Peyer's patch (tissue), 4 donors: ENCODE data around the gene RCL1. TPM values are rescaled to one million over a fixed set of nuclear protein-coding genes. Genes with fewer than 3 reads are reported as not detected.

ENCODE experiments used
- DNase-seq, 3 donors: peaks; one replicate each; pipeline ENCODE4 v3.0.0-alpha.2; 2017 to 2019
- H3K27ac ChIP-seq, 4 donors: fragments of 200-600 bp; sonication (generic); one replicate each; pipeline ENCODE4 v1.5.1; 2016 to 2019
- H3K27me3 ChIP-seq, 2 donors: fragments of 200-600 bp; sonication (generic); one replicate each; pipeline ENCODE4 v1.5.1; 2019
- H3K36me3 ChIP-seq, 3 donors: fragments of 200-600 bp; sonication (generic); one replicate each; pipeline ENCODE4 v1.5.1; 2016 to 2019
- H3K4me1 ChIP-seq, 4 donors: fragments of 200-600 bp; sonication (generic); one replicate each; pipeline ENCODE4 v1.5.1; 2016 to 2019
- H3K4me3 ChIP-seq, 4 donors: fragments of 200-600 bp; sonication (generic); 1 replicate in 3 of 4; 2 replicates in 1 of 4; pipeline ENCODE4 v1.5.1; 2016 to 2019; ENCODE audit warnings: mild to moderate bottlenecking in 1 of 4
- H3K9me3 ChIP-seq, 4 donors: fragments of 200-600 bp; sonication (generic); one replicate each; pipeline ENCODE4 v1.5.1; 2016 to 2019; ENCODE audit warnings: mild to moderate bottlenecking in 1 of 4
- POLR2A ChIP-seq, 2 donors: fragments of 450-650 bp; IDR thresholded peaks; one replicate each; pipeline ENCODE4 v1.5.1; 2017; ENCODE audit warnings: antibody characterized with exemption in 2 of 2, mild to moderate bottlenecking in 2 of 2, moderate library complexity in 2 of 2
- total RNA-seq, 4 donors: library from RNA; depleted of rRNA; stranded (reverse); fragments of >200 nt; gene quantifications; one replicate each; pipeline ENCODE4 v1.1.0, GENCODE V29; 2016
- TF ChIP-seq, protein P1 (sequence below), 6 experiments: fragments of 450-650 bp in 4 of 6; fragments of 200-600 bp in 2 of 6; sonication (generic) in 1 of 6; IDR thresholded peaks; one replicate each; pipeline ENCODE4 v1.5.1; 2017 to 2019; ENCODE audit warnings: antibody characterized with exemption in 6 of 6, mild to moderate bottlenecking in 3 of 6, moderate library complexity in 1 of 6

RCL1 gene
- total RNA-seq, 4 donors from 2014 or later: 7.4 to 28.1 (median 19.5) TPM

DNA sequence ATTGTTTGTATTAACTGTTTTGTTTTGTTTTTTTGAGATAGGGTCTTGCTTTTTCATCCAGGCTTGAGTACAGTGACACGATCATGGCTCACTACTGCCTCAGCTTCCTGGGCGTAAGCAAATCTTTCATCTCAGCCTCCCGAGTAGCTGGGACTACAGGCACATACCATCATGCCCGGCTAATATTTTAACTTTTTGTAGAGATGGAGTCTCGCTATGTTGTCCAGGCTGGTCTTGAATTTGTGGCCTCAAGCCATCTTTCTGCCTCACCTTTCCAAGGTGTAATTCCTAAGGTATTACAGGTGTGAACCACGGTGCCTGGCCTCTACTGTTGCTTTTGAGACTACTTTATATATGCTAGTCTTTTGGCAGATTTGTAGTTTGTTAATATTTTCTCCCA lies 8.4 kb downstream of the RCL1 start:
- TF ChIP-seq POLR2A (IDR thresholded peaks at IDR 0.05): no peak
- TF ChIP-seq, protein P1, sequence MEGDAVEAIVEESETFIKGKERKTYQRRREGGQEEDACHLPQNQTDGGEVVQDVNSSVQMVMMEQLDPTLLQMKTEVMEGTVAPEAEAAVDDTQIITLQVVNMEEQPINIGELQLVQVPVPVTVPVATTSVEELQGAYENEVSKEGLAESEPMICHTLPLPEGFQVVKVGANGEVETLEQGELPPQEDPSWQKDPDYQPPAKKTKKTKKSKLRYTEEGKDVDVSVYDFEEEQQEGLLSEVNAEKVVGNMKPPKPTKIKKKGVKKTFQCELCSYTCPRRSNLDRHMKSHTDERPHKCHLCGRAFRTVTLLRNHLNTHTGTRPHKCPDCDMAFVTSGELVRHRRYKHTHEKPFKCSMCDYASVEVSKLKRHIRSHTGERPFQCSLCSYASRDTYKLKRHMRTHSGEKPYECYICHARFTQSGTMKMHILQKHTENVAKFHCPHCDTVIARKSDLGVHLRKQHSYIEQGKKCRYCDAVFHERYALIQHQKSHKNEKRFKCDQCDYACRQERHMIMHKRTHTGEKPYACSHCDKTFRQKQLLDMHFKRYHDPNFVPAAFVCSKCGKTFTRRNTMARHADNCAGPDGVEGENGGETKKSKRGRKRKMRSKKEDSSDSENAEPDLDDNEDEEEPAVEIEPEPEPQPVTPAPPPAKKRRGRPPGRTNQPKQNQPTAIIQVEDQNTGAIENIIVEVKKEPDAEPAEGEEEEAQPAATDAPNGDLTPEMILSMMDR (IDR thresholded peaks at IDR 0.05): no peak
- no peaks in the 10 kb centered on the region for H3K4me1 ChIP-seq

DNA sequence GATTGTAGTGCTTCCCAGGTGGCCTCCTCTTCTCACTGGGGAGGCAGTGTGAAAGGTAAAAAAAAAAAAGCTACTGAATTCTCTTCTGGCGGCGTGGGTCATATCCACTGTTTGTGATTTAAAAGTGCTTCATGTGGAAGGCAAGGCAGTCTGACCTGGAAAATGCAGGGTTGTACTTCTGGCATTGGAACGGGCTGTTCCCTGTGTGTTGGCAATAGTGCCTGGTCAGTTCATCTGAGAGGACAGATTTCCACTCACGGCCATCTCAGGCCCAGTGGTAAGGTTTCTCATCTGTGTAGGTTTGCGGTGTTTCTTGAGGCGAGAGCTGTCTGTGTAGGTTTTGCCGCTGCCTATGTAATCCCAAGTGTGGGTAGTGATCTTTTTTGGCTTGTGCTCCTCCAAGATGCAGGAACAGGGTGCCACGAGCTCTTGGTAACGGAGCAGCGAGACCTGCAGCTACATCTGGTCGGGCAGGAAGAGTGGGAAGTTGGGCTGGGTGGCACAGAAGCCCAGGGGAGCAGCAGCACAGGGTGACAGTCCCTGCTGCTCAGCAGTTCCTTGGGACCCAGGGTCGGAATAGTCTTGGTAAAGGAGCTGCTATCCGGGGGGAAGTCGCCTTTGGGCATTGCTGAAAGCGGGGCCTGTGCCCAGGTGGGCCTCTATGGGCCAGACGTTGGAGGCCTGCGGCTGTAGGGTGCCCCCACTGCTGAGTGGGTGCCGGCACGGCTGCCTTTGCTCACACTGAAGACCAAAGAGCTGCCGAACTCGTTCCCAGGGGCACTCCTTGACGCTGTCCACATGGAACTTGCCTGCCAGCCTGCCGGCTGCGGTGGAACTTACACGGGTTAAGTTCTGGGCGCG lies 11.2 kb downstream of the RCL1 start:
- no peaks in the 10 kb centered on the region for H3K9me3 ChIP-seq
- no peak for DNase-seq
- H3K27ac ChIP-seq: no peak overlapping the region
- TF ChIP-seq, protein P1 (IDR thresholded peaks at IDR 0.05): no peak
- no peak for TF ChIP-seq POLR2A (IDR thresholded peaks at IDR 0.05)
- H3K4me1 ChIP-seq: no peaks in the 10 kb centered on the region
- H3K27me3 ChIP-seq: no peaks in the 10 kb centered on the region
- no peaks in the 10 kb centered on the region for H3K36me3 ChIP-seq
- no peak overlapping the region for H3K4me3 ChIP-seq

More for the DNA sequence above, 8.4 kb downstream of the RCL1 start:
- Histone ChIP-seq H3K9me3 (no peaks in the 10 kb centered on the region), H3K27me3 (no peaks in the 10 kb centered on the region), H3K36me3 (no peaks in the 10 kb centered on the region), H3K27ac (no peak overlapping the region), H3K4me3 (no peak overlapping the region)
- no peak for DNase-seq

DNA sequence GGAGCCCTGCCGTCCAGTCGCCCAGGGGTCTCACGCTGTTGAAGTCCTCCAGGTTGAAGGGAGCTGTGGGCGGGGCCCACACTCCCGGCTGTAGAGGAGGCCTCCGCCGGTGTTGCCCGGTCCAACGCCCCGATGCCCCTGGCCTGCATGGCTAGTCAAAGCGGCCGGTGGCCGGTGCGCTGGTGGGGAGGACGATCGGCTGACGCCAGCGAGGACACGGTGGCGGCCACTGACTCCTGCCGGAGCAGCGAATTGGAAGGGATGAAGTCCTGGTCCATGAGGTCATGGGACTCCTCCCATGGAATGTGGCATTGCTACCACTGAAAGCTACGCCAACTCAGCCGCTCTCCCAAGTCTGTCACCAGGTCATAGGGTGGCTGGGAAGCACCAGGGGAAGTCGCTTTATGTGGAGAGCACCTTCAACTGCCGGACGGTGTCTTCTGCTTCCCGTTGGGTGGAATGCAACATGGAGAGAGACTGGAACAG lies 11.8 kb downstream of the RCL1 start:
- Histone ChIP-seq H3K4me1 (no peaks in the 10 kb centered on the region), H3K27me3 (no peaks in the 10 kb centered on the region), H3K36me3 (no peaks in the 10 kb centered on the region), H3K4me3 (no peak overlapping the region), H3K27ac (no peak overlapping the region), H3K9me3 (no peaks in the 10 kb centered on the region)
- no peak for TF ChIP-seq POLR2A (IDR thresholded peaks at IDR 0.05)
- TF ChIP-seq, protein P1 (IDR thresholded peaks at IDR 0.05): no peak
- no peak for DNase-seq

DNA sequence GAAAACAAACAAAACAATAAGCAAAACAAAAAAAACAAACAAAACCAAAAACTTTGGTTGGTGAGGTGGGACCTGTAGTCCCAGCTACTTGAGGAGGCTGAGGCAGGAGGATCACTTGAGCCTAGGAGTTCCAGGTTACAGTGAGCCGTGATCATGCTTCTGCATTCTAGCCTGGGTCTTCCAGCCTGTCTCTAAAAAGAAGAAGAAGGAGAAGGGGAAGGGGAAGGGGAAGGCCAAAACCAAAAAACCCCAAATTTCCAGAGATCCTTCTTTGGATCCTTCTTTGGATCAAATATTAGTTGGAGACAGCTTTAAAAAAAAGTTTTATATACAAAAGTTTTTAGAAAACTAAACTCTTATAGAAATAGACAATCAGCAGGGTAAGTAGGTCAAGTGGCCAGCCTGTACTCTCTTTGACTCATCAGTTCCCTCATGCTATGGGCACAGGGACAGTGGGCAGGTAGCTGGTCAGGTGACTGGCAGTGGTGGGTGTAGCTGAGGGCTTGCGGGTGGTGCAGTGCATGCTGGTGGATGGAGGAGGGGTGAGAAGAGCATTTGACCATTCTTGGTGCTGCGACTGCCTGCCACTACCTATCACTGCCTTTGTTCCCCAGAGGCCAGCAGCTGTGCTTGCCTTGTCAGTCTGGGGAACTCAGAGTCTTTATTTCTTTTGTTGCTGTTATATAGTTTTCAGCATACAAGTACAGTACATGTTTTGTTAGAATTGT lies 12.6 kb downstream of the RCL1 start:
- no peak for DNase-seq
- H3K4me3 ChIP-seq: no peak overlapping the region
- TF ChIP-seq, protein P1 (IDR thresholded peaks at IDR 0.05): no peak
- no peak for TF ChIP-seq POLR2A (IDR thresholded peaks at IDR 0.05)
- no peaks in the 10 kb centered on the region for H3K4me1 ChIP-seq
- no peak overlapping the region for H3K27ac ChIP-seq
- H3K27me3 ChIP-seq: no peaks in the 10 kb centered on the region
- no peaks in the 10 kb centered on the region for H3K36me3 ChIP-seq
- no peaks in the 10 kb centered on the region for H3K9me3 ChIP-seq

DNA sequence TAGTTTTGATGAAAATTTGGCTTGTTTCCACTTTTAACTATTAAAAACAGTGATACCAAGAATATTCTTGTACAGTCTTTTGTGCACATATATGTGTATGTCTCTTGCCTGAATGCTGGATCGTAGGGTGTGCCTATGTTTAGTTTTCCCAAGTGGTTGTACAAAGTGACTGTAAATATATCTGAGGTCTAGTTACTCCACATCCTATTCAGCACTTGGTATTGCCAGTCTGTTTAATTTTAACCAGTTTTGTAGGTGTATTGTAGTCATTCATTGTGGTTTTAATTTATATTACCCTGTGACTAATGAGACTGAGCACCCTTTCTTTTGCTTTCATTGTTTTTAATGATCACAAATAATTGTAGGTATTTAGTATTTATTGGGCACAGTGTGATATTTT lies 17.8 kb downstream of the RCL1 start:
- Histone ChIP-seq H3K4me1 (no peaks in the 10 kb centered on the region), H3K4me3 (no peak overlapping the region), H3K27ac (no peak overlapping the region), H3K36me3 (no peaks in the 10 kb centered on the region), H3K27me3 (no peaks in the 10 kb centered on the region), H3K9me3 (no peaks in the 10 kb centered on the region)
- no peak for DNase-seq
- TF ChIP-seq, protein P1 (IDR thresholded peaks at IDR 0.05): no peak
- TF ChIP-seq POLR2A (IDR thresholded peaks at IDR 0.05): no peak
